Osteocyte (in vitro differentiated cells): ENCODE results near the gene SPATS2L. TPM values are rescaled to one million over a fixed set of nuclear protein-coding genes. Genes with fewer than 3 reads are reported as not detected.

Experiments
- DNase-seq: peaks from one replicate; pipeline ENCODE4 v3.0.0; 2021; ENCODE audit warnings: mixed read lengths; ENCODE audit not compliant: unreplicated experiment; ENCODE audit errors: extremely low spot score
- H3K27ac Mint-ChIP-seq: one replicate; pipeline ENCODE4 v1.8.0; 2021; ENCODE audit warnings: mild to moderate bottlenecking, mixed read lengths; ENCODE audit not compliant: unreplicated experiment
- H3K27me3 Mint-ChIP-seq: one replicate; pipeline ENCODE4 v1.8.0; 2021; ENCODE audit warnings: mixed read lengths; ENCODE audit not compliant: unreplicated experiment
- H3K36me3 Mint-ChIP-seq: one replicate; pipeline ENCODE4 v1.8.0; 2021; ENCODE audit warnings: mixed read lengths; ENCODE audit not compliant: unreplicated experiment
- H3K4me1 Mint-ChIP-seq: one replicate; pipeline ENCODE4 v1.8.0; 2021; ENCODE audit warnings: mixed read lengths; ENCODE audit not compliant: unreplicated experiment
- H3K4me3 Mint-ChIP-seq: one replicate; pipeline ENCODE4 v1.8.0; 2021; ENCODE audit warnings: mild to moderate bottlenecking, moderate library complexity, mixed read lengths; ENCODE audit not compliant: unreplicated experiment
- H3K9me3 Mint-ChIP-seq: one replicate; pipeline ENCODE4 v1.8.0; 2021; ENCODE audit warnings: mixed read lengths; ENCODE audit not compliant: unreplicated experiment
- CTCF ChIP-seq: fragments of 200-600 bp; sonication (generic); IDR thresholded peaks from 2 replicates; pipeline ENCODE4 v1.5.0; 2021; ENCODE audit warnings: antibody characterized with exemption, mild to moderate bottlenecking, moderate library complexity
- total RNA-seq: library from RNA; stranded (reverse); gene quantifications from 2 replicates; pipeline ENCODE4 v1.2.1, GENCODE V29; 2021

SPATS2L gene
- total RNA-seq, 1 donor from 2014 or later = 152 TPM

- Mint-ChIP-seq H3K4me1 (peaks cover 6% of the 10 kb centered on the region), H3K27ac (no peak overlapping the region), H3K27me3 (no peaks in the 10 kb centered on the region), H3K9me3 (peaks cover 6% of the 10 kb centered on the region), H3K4me3 (no peak overlapping the region), H3K36me3 (peaks cover 3% of the 10 kb centered on the region)
- no peak for DNase-seq
- no peak for TF ChIP-seq CTCF
Observed at GRCh38 chr2:200262047-200262446, 44.4 kb upstream of the SPATS2L start.

GRCh38 chr2:200263279-200263678 is 43.2 kb upstream of the SPATS2L start:
- Mint-ChIP-seq H3K9me3 (peaks cover 6% of the 10 kb centered on the region), H3K4me3 (no peak overlapping the region), H3K36me3 (peaks cover 3% of the 10 kb centered on the region), H3K4me1 (peaks cover 6% of the 10 kb centered on the region), H3K27ac (no peak overlapping the region), H3K27me3 (no peaks in the 10 kb centered on the region)
- DNase-seq = no peak
- TF ChIP-seq CTCF = no peak

GRCh38 chr2:200264631-200265030 is 41.9 kb upstream of the SPATS2L start:
- no peak for TF ChIP-seq CTCF
- Mint-ChIP-seq H3K4me1 (peaks cover 3% of the 10 kb centered on the region), H3K4me3 (no peak overlapping the region), H3K36me3 (peaks cover 3% of the 10 kb centered on the region), H3K27me3 (no peaks in the 10 kb centered on the region), H3K9me3 (peaks cover 6% of the 10 kb centered on the region), H3K27ac (no peak overlapping the region)
- no peak for DNase-seq

- TF ChIP-seq CTCF = no peak
- Mint-ChIP-seq H3K4me1 (no peaks in the 10 kb centered on the region), H3K4me3 (no peak overlapping the region), H3K36me3 (peaks cover 3% of the 10 kb centered on the region), H3K9me3 (no peaks in the 10 kb centered on the region), H3K27ac (no peak overlapping the region), H3K27me3 (no peaks in the 10 kb centered on the region)
- no peak for DNase-seq
Observed at GRCh38 chr2:200266406-200266805, 40.1 kb upstream of the SPATS2L start.

- peaks cover 3% of the 10 kb centered on the region for H3K36me3 Mint-ChIP-seq
- H3K27ac Mint-ChIP-seq = no peak overlapping the region
- H3K4me3 Mint-ChIP-seq = no peak overlapping the region
- H3K4me1 Mint-ChIP-seq = no peaks in the 10 kb centered on the region
- TF ChIP-seq CTCF = no peak
- no peaks in the 10 kb centered on the region for H3K9me3 Mint-ChIP-seq
- no peaks in the 10 kb centered on the region for H3K27me3 Mint-ChIP-seq
- no peak for DNase-seq
Observed at GRCh38 chr2:200267350-200267749, 39.1 kb upstream of the SPATS2L start.
